ENCODE data around the gene UBASH3B. TPM values are rescaled to one million over a fixed set of nuclear protein-coding genes. Genes with fewer than 3 reads are reported as not detected.

Gene UBASH3B
- total RNA-seq, 1 experiment from 2014 or later, result 8.0 TPM

DNA sequence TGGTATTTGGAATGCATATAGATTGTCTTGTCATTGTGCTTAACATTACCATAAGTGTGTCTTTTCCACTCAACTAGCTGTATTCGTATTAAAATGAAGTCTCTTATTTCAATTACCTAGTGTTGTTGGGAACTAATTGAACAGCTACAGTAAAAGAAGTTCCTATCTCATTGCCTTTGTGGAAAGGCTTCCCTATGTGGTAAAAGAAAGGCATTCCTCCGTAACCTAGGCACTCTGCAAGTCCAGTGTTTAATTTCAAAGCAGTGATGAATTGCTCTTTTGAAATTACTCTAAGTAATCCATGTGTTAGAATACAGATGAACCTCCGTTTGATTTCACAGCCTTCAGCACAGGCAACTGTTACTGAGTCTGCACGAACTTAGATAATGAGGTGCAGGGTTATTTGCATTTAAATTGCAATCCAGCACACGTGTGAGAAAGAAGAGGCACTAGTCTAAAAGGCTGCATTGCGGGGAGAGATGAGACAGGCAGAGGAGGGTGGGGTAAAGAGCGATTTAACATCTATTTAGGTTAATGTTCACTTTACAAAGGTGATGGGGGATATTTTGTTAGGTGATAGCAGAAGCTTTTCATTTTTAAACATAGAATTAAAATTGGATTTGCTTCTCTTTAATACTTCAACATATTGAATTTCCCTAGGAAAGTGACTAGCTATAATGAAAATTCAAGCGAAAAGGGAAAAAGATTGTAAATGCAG, 157.8 kb downstream of the UBASH3B start:
- H3K79me1 ChIP-seq (ENCODE audit: insufficient read depth, low read depth, low read length, poor library complexity, severe bottlenecking), result no peaks in the 10 kb centered on the region
- H2BK12ac ChIP-seq (ENCODE audit: insufficient read length, low read depth, low read length), result no peak overlapping the region
- Mint-ChIP-seq H3K4me3 (peak overlapping the region; percentile 7 to 38), H3K4me1 (peaks cover 38 to 46% of the 10 kb centered on the region in 2 experiments), H3K27ac (peak overlapping the region; percentile 0 to 59 (median 42); a peak in 6 of 7 replicates), H3K27me3 (ENCODE audit: low read depth) (no peaks in the 10 kb centered on the region), H3K9me3 (peaks cover 2 to 5% of the 10 kb centered on the region in 2 experiments; a peak in 3 of 5 replicates), H3K36me3 (ENCODE audit: insufficient read depth in 1 of 3, low read depth in 3 of 3) (peaks cover 2 to 8% (median 5%) of the 10 kb centered on the region in 3 experiments; a peak in 4 of 7 replicates)
- H3K14ac ChIP-seq (ENCODE audit: insufficient read depth, low read length), result no peak overlapping the region; the same call in 1 of the 2 replicates
- H3K4ac ChIP-seq (ENCODE audit: low read depth, low read length), result no peak overlapping the region
- no peak overlapping the region for H3T11ph ChIP-seq (ENCODE audit: low read length)
- no peak overlapping the region for H3K18ac ChIP-seq (ENCODE audit: insufficient read length, low read depth, low read length)
- H2BK5ac ChIP-seq (ENCODE audit: insufficient read length, low read length), result peak overlapping the region; percentile 44
- H4K5ac ChIP-seq (ENCODE audit: insufficient read length, low read depth, low read length), result no peak overlapping the region
- WGBS (ENCODE audit: extremely low coverage, insufficient read length, low lambda C conversion rate), result no CpG with 5 or more reads among the region's 8 CpGs
- peak overlapping the region; percentile 51 for H2BK20ac ChIP-seq (ENCODE audit: low read depth, low read length, poor library complexity, severe bottlenecking)
- no peak overlapping the region for H2AK5ac ChIP-seq (ENCODE audit: insufficient read length, low read length)
- no peak overlapping the region for H3K23ac ChIP-seq (ENCODE audit: insufficient read length, low read depth, low read length)
- no peaks in the 10 kb centered on the region for H3K79me2 ChIP-seq (ENCODE audit: insufficient read depth, low read length)
- no peak overlapping the region for H2BK15ac ChIP-seq (ENCODE audit: low read depth, low read length)
- peaks cover 5% of the 10 kb centered on the region for H3K23me2 ChIP-seq (ENCODE audit: insufficient read length, low read depth, low read length, poor library complexity, severe bottlenecking)
- peak overlapping the region; percentile 60 for H3K4me2 ChIP-seq (ENCODE audit: insufficient read depth, insufficient read length, low read length)
- H3K27me3 ChIP-seq (ENCODE audit: insufficient read depth, low read length), result no peaks in the 10 kb centered on the region
- no peak overlapping the region for H3K56ac ChIP-seq (ENCODE audit: insufficient read length, low read depth, low read length)
- no peak overlapping the region for H4K91ac ChIP-seq (ENCODE audit: insufficient read length, low read depth, low read length)
- H3K9ac ChIP-seq (ENCODE audit: extremely low read depth, insufficient read length, low read length), result peak overlapping the region; percentile 48
- peak overlapping the region; percentile 95 for H2AFZ ChIP-seq (ENCODE audit: low read length)
- H3K9me3 ChIP-seq (ENCODE audit: control insufficient read depth, low read depth, low read length), result no peaks in the 10 kb centered on the region
- DNase-seq, result no peak
- H4K20me1 ChIP-seq (ENCODE audit: control insufficient read depth, insufficient read depth, insufficient read length), result no peaks in the 10 kb centered on the region
- no peak overlapping the region for H4K8ac ChIP-seq (replicated peaks; ENCODE audit: insufficient read length, low read depth, low read length)
- TF ChIP-seq, protein P1, sequence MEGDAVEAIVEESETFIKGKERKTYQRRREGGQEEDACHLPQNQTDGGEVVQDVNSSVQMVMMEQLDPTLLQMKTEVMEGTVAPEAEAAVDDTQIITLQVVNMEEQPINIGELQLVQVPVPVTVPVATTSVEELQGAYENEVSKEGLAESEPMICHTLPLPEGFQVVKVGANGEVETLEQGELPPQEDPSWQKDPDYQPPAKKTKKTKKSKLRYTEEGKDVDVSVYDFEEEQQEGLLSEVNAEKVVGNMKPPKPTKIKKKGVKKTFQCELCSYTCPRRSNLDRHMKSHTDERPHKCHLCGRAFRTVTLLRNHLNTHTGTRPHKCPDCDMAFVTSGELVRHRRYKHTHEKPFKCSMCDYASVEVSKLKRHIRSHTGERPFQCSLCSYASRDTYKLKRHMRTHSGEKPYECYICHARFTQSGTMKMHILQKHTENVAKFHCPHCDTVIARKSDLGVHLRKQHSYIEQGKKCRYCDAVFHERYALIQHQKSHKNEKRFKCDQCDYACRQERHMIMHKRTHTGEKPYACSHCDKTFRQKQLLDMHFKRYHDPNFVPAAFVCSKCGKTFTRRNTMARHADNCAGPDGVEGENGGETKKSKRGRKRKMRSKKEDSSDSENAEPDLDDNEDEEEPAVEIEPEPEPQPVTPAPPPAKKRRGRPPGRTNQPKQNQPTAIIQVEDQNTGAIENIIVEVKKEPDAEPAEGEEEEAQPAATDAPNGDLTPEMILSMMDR (conservative IDR thresholded peaks at IDR 0.05), result no peak
- no peak overlapping the region for H2BK120ac ChIP-seq (ENCODE audit: low read depth, low read length, poor library complexity, severe bottlenecking)
- H3K27ac ChIP-seq (ENCODE audit: insufficient read length, low read depth, low read length), result peak overlapping the region; percentile 96
- H3K4me1 ChIP-seq (ENCODE audit: insufficient read depth, low read length), result peaks cover 6% of the 10 kb centered on the region
